Activated T-helper 9 cell treated with anti-CD3 and anti-CD28 coated beads, Interleukin-2, amount 50 U/mL, for 16 hours (primary cell): ENCODE results near the gene MAP3K19.
"Not testable (repeated sequence)": the region's sequence is repeated elsewhere in the genome, so short reads cannot be mapped to it uniquely, and the experiment has no call there.

Experiments
- DNase-seq: peaks from one replicate; pipeline ENCODE4 v3.0.0-alpha.2; 2020; ENCODE audit warnings: low read depth

MAP3K19 gene

GRCh38 chr2:135047300-135047699 is at the start of gene MAP3K19:
MAP3K19 (minus strand) TSS chr2:135047447; CDS start chr2:135024647, 22,800 bp downstream.
- no peak for DNase-seq

- no peak for DNase-seq
Measured at GRCh38 chr2:135096665-135097446, 49.6 kb upstream of the MAP3K19 start.

- DNase-seq: no peak
Measured at GRCh38 chr2:135095591-135095990, 48.3 kb upstream of the MAP3K19 start.

GRCh38 chr2:135094508-135094907 is 47.3 kb upstream of the MAP3K19 start:
- DNase-seq: no peak

DNA sequence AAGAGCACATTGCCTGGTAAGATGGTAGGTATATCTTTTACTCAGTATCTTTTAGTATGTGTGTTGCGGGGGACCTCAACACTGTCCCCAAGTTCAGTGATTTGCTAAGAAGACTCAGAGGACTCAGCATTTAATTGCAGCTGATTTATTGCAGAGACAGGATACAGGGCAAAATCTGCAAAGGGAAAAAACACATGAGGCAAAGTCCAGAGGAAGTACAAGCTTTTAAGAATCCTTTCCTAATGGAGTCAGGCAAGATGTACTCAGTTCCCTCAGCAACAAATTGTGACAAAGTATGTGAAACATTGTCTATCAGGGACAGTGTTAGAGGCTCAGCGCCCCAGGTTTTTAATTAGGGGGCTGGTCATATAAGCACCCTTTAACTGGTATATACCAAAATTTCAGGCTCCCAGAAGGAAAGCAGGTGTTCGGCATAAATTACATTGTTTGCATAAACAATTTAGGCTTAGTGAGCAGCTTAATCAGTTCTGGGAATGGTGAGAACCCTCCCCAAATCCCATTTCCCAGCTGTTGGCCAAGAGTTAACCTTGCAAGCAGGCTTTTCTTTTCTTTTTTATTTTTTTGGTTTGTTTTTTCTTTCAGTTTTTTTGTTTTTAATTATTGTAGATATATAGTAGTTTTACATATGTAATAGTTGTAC is 46.6 kb upstream of the MAP3K19 start:
- no peak for DNase-seq

GRCh38 chr2:135093193-135093592 is 45.9 kb upstream of the MAP3K19 start:
- no peak for DNase-seq

DNA sequence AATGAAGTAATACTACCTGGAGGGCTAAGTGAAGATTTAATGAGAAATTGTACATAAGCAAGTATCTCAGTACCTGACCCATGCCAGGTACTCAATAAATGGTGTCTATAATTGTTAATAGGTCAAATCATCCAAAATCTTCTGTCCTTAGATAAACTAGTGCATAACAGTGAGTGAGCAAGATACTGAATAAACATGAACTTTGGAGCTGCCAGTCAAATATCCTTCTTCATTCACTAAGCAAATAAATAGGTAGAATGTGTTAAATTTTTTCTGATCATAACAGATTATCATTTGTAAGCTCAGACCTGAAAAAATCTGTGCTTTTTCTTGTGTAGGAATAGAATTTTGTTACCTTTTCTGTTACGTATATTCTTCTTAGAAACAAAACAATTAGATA is 44.4 kb upstream of the MAP3K19 start:
- DNase-seq: no peak

- DNase-seq: not testable (repeated sequence)
Measured at GRCh38 chr2:135089597-135089996, 42.4 kb upstream of the MAP3K19 start.

GRCh38 chr2:135086222-135086621 is 39.0 kb upstream of the MAP3K19 start:
- DNase-seq: no peak

- no peak for DNase-seq
Measured at GRCh38 chr2:135078417-135078816, 31.2 kb upstream of the MAP3K19 start.

- no peak for DNase-seq
Measured at GRCh38 chr2:135076556-135076955, 29.3 kb upstream of the MAP3K19 start.

DNA sequence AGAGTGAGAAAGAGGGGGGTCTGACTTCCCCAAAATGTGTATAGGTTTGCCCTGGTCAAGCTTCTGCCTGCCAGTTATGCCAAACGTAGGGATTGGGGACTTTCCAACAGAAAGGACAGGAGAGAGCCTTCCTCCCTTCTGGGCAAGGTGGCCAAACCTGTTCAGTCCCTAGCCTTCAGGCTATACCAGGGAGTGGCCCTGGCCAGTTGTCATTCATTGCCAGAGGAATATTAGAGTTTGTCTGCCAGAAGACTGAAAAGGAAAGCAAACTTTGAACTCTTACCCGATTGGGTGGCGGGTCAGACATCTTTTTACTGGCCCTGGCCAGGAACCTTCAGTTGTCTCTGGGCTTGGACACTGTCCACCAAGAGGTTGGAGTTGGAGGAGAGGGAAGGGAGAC is 27.0 kb upstream of the MAP3K19 start:
- DNase-seq: no peak

GRCh38 chr2:135072125-135072997 is 25.1 kb upstream of the MAP3K19 start:
- no peak for DNase-seq

DNA sequence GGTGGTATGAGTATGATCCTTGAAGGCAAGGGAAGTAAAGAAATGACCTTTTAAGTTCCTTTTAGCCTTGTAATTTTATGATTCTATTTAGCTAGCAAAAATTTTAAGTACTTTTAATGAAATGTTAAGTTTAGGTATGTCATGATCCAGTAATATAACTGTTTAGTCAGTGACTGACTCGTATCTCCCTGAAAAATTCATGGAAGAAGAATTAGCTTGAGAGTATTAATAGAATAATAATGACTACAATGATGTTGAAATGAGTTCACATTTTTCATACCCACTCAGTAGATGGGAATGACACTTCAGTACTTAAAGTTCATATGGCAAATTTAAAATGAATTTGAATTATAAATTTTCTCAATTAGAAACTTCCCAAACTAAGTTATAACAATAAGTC is 19.5 kb upstream of the MAP3K19 start:
- DNase-seq: no peak

DNA sequence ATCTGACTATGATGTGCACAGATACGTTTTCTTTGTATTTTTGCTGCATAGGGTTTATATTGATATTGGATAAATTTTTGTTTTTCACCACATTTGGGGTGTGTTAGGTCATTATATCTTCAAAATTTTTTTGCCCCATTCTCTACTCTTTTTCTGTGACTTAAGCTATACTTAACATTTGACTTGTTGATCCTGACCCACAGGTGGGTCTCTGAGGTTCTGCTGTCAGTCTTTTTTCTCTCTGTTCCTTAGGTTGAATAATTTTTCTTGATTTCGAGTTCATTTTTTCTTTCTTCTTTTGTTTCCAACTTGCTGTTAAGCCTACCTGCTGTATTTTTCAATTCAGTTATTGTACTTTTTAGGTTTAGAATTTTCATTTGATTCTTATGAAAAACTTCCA is 16.9 kb upstream of the MAP3K19 start:
- DNase-seq: no peak

GRCh38 chr2:135063210-135063609 is 16.0 kb upstream of the MAP3K19 start:
- DNase-seq: no peak

- no peak for DNase-seq
Measured at GRCh38 chr2:135059577-135059976, 12.3 kb upstream of the MAP3K19 start.

GRCh38 chr2:135056790-135057189 is 9.5 kb upstream of the MAP3K19 start:
- no peak for DNase-seq

GRCh38 chr2:135055182-135055786 is 8.0 kb upstream of the MAP3K19 start:
- no peak for DNase-seq

DNA sequence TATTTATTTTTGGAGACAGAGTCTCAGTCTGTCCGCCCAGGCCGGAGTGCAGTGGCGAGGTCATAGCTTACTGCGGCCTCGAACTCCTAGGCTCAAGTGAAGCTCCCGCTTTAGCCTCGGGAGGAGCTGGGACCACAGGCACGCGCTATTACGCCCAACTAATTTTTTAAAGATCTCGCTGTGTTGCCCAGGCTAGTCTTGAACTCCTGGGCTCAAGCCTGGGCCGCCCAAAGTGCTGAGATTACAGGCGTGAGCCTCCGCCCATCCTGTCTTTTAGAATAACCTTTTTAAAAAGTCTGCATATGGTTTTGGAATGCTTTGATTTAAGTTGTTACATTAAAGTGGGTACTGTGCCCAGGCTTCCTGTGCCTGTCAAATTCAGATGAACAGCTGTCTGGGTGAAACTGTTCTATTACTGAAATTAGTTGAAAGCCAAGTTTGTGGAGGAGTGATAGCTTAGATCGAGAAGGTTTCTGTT is 5.8 kb upstream of the MAP3K19 start:
- no peak for DNase-seq

DNA sequence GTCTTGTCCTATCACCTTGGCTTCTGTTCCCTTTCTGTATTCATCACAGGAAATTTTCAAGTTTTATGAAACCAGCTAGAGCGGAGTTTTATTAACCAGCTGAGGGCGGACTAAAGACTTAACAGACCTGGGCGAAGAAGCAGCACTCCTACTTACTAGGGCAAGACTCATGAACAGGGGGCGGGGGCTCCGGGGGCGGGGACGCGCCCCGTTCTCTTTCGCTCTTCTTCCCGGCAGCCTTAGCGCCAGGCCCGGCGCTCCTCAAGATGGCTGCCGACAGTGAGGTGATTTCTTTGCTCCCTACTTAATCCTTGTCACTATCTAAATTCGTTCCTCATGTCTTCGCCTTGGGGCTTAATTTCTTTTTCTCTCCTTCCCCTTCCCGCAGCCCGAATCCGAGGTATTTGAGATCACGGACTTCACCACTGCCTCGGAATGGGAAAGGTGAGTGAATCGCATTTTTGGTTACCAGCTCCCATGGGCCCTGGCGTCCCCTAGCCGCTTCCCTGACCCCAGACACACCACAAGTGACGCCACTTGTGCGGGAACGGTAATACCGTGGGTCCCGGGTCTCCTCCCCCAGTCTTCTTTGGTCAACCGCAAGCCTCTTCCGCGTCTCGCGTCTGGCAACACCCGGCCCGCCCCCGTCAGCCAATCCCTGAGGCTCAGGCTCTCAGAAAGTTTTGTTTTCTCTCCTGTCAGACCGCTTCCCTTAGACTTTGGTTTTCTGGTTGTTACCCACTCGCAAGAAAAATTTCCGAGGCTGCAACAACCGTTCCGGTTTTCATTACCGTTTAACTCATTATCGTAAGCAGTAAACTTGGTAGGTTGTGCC is 5.0 kb upstream of the MAP3K19 start, which contains the start of gene RAB3GAP1:
TSS of gene RAB3GAP1 (plus strand) at position 251 of the 835 bp plus-strand sequence. CDS start at position 267, 16 bp downstream.
- peak; percentile 89 for DNase-seq
